K562 (cell line): ENCODE results near the gene RCHY1. TPM values are rescaled to one million over a fixed set of nuclear protein-coding genes. Genes with fewer than 3 reads are reported as not detected.

Experiments
- BACH1 ChIP-seq: fragments of 200-800 bp; sonication (Bioruptor generic); IDR thresholded peaks from 2 replicates; pipeline ENCODE4 v1.6.1; 2016; ENCODE audit warnings: missing genetic modification characterization, missing compliant biosample characterization
- CTBP1 ChIP-seq: fragments of 450-650 bp; IDR thresholded peaks from 2 replicates; pipeline ENCODE4 v1.6.1; 2016; ENCODE audit warnings: borderline replicate concordance
- HNRNPK ChIP-seq: fragments of 200-400 bp; formaldehyde crosslinking; IDR thresholded peaks from one replicate; pipeline ENCODE4 v1.6.1; 2018; ENCODE audit warnings: mild to moderate bottlenecking, low read depth, low read length; ENCODE audit not compliant: poor library complexity, severe bottlenecking
- NRF1 ChIP-seq, 2 experiments: fragments of 450-650 bp; IDR thresholded peaks in 1 of 2; conservative IDR thresholded peaks in 1 of 2; 2 replicates each; pipeline ENCODE4 v1.6.1; 2014; ENCODE audit warnings: mild to moderate bottlenecking in 2 of 2
- RAD21 ChIP-seq, 2 experiments: fragments of 250-450 bp in 1 of 2; fragments of 450-650 bp in 1 of 2; sonication (Bioruptor Pico) in 1 of 2; formaldehyde crosslinking in 1 of 2; IDR thresholded peaks in 1 of 2; conservative IDR thresholded peaks in 1 of 2; 2 replicates each; pipeline versions ENCODE4 v1.4.0 to v1.8.0; 2020 to 2022; ENCODE audit warnings: mild to moderate bottlenecking in 2 of 2, moderate library complexity in 1 of 2
- RFX1 ChIP-seq: fragments of 450-650 bp; IDR thresholded peaks from 2 replicates; pipeline ENCODE4 v1.6.1; 2016; ENCODE audit warnings: mild to moderate bottlenecking, moderate library complexity
- THRAP3 ChIP-seq: fragments of 450-650 bp; IDR thresholded peaks from 2 replicates; pipeline ENCODE4 v1.6.1; 2016; ENCODE audit warnings: mild to moderate bottlenecking, inconsistent platforms, borderline replicate concordance
- WHSC1 ChIP-seq: IDR thresholded peaks from one replicate; pipeline ENCODE4 v1.6.1; 2012; ENCODE audit warnings: low read length, control low read depth, inconsistent platforms
- ZBED1 ChIP-seq: IDR thresholded peaks from 2 replicates; pipeline ENCODE4 v1.6.1; 2014
- ZC3H11A ChIP-seq: IDR thresholded peaks from 2 replicates; pipeline ENCODE4 v1.6.1; 2012; ENCODE audit warnings: low read depth, low read length, improper control_type of control experiment
- ZFPM2 ChIP-seq: fragments of 250-450 bp; sonication (Bioruptor Pico); IDR thresholded peaks from 2 replicates; pipeline ENCODE4 v1.5.1; 2022; ENCODE audit warnings: mild to moderate bottlenecking
- ZNF134 ChIP-seq: fragments of 250-450 bp; sonication (Bioruptor Pico); conservative IDR thresholded peaks from 2 replicates; pipeline ENCODE4 v1.4.0; 2020
- ZNF232 ChIP-seq: sonication (generic); formaldehyde crosslinking; IDR thresholded peaks from 2 replicates; pipeline ENCODE4 v1.8.0; 2022; ENCODE audit warnings: mild to moderate bottlenecking, missing genetic modification reagents
- ZNF431 ChIP-seq: sonication (generic); formaldehyde crosslinking; IDR thresholded peaks from 2 replicates; pipeline ENCODE4 v1.8.0; 2022; ENCODE audit warnings: mild to moderate bottlenecking, missing genetic modification reagents
- ZNF436 ChIP-seq: fragments of 250-450, 450-650 bp; sonication (Bioruptor Pico); formaldehyde crosslinking; IDR thresholded peaks from 2 replicates; pipeline ENCODE4 v1.7.0; 2020; ENCODE audit warnings: mild to moderate bottlenecking
- ZNF699 ChIP-seq: fragments of 250-450 bp; sonication (Bioruptor Pico); IDR thresholded peaks from 2 replicates; pipeline ENCODE4 v1.8.0; 2021; ENCODE audit warnings: mild to moderate bottlenecking, moderate library complexity; ENCODE audit not compliant: insufficient replicate concordance
- polyA plus RNA-seq, 8 experiments: library from polyadenylated mRNA; depleted of rRNA in 4 of 8; stranded (reverse) in 5 of 8; unstranded in 3 of 8; fragments of >200 nt; fragmentation: Nextera tagmentation in 2 of 8; fragmentation: Illumina TruSeq in 1 of 8; extraction: Ambion mirVana in 2 of 8; extraction: Trizol in 1 of 8; gene quantifications; 2 replicates each; pipeline versions ENCODE4 v1.2.1 to v1.2.3, GENCODE V29; 2011 to 2014; ENCODE audit warnings: inconsistent platforms in 1 of 8, missing spikeins in 1 of 8
- total RNA-seq, 7 experiments: library from RNA; depleted of rRNA in 6 of 7; stranded (reverse); fragments of >200 nt in 6 of 7; fragmentation: Illumina TruSeq in 2 of 7; extraction: Trizol in 2 of 7; gene quantifications; 2 replicates each; pipeline versions ENCODE4 v1.2.1 to v1.2.3, GENCODE V29; 2011 to 2021; ENCODE audit warnings: low replicate concordance in 1 of 7
- TF ChIP-seq, protein P1 (sequence below): fragments of 250-450 bp; sonication (Bioruptor Pico); IDR thresholded peaks from 2 replicates; pipeline ENCODE4 v1.5.0; 2020; ENCODE audit warnings: mild to moderate bottlenecking
- TF ChIP-seq, protein P2 (sequence below), 2 experiments: fragments of 450-650 bp in 1 of 2; sonication (generic) in 1 of 2; formaldehyde crosslinking in 1 of 2; IDR thresholded peaks in 1 of 2; conservative IDR thresholded peaks in 1 of 2; 2 replicates each; pipeline versions ENCODE4 v1.6.1 to v1.8.1; 2016 to 2023; ENCODE audit warnings: mild to moderate bottlenecking in 2 of 2, moderate library complexity in 2 of 2, inconsistent platforms in 1 of 2, missing genetic modification reagents in 1 of 2
- TF ChIP-seq, protein P3 (sequence below): sonication (generic); formaldehyde crosslinking; IDR thresholded peaks from 2 replicates; pipeline ENCODE4 v1.8.0; 2022; ENCODE audit warnings: missing genetic modification reagents, mild to moderate bottlenecking, borderline replicate concordance
- TF ChIP-seq, protein P4 (sequence below): sonication (generic); formaldehyde crosslinking; IDR thresholded peaks from 2 replicates; pipeline ENCODE4 v1.8.0; 2023; ENCODE audit warnings: mild to moderate bottlenecking, missing genetic modification reagents
- TF ChIP-seq, protein P5 (sequence below): fragments of 250-450 bp; sonication (Bioruptor Pico); IDR thresholded peaks from 2 replicates; pipeline ENCODE4 v1.8.0; 2021; ENCODE audit warnings: mild to moderate bottlenecking, moderate library complexity

RCHY1 gene
- total and polyA plus RNA-seq, 9 of the 15 experiments (the other 6 are each of a cell fraction or from before 2014, with no cell fraction given) = 27.3 to 85.1 (median 45.9) TPM

DNA sequence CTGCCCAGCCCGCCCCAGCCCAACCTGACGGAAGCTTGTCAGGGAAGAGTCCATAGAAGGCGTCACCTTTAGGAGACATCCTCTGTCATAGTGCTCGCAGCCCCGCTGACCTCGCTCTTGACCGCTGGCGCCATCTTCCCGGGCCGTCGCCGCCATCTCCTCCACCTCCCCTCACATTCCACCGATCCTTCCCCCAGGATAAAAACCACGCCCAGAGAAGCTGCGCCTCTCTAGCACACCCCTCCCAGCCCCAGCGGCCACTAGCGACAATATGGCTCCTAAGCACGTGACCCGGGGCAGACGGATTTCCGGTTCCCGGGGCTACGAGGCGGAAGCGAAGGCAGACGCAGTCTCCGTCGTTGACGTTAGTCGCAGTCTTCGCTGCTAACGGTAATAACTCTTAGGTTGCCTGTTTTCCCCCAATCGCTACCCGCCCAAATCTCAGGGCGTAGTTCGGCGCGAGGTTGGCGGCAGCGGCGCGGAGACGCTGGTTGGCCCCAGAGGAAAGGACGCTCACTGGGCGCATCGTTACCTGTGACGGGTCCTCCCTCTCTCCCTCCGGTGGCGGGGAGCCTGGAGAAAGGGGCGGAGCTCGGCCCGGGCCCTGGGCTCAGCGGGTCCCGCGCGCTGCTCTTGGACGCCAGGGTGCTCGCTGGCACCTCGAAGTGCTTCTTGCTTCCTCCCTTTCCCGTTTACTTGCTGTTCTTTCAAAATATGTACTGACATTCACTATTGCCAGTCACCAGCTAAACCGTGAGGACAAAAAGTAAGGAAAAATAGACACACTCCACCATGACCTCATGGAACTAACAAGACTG, at the start of gene RCHY1, which contains the start of gene THAP6 (continued):
- TF ChIP-seq, protein P1, sequence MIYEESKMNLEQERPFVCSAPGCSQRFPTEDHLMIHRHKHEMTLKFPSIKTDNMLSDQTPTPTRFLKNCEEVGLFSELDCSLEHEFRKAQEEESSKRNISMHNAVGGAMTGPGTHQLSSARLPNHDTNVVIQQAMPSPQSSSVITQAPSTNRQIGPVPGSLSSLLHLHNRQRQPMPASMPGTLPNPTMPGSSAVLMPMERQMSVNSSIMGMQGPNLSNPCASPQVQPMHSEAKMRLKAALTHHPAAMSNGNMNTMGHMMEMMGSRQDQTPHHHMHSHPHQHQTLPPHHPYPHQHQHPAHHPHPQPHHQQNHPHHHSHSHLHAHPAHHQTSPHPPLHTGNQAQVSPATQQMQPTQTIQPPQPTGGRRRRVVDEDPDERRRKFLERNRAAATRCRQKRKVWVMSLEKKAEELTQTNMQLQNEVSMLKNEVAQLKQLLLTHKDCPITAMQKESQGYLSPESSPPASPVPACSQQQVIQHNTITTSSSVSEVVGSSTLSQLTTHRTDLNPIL (CRISPR knock-in tag) = no peak
- TF ChIP-seq BACH1 (tag) (no peak), RAD21 (CRISPR knock-in tag; conservative IDR thresholded peaks at IDR 0.05 in 1 of 2, IDR thresholded peaks at IDR 0.05 in 1 of 2) (no peak), ZFPM2 (CRISPR knock-in tag) (no peak), CTBP1 (peak; percentile 86; the same call in 1 of the 2 replicates), ZNF431 (CRISPR knock-in tag) (no peak), NRF1 (conservative IDR thresholded peaks at IDR 0.05 in 1 of 2, IDR thresholded peaks at IDR 0.05 in 1 of 2) (peak; percentile 75 to 82), ZNF699 (no peak), ZBED1 (no peak), ZC3H11A (no peak), WHSC1 (no peak), ZNF232 (CRISPR knock-in tag) (no peak), HNRNPK (no peak), THRAP3 (no peak), ZNF436 (CRISPR knock-in tag) (no peak), ZNF134 (no peak), RFX1 (peak; percentile 55)
- TF ChIP-seq, protein P2, sequence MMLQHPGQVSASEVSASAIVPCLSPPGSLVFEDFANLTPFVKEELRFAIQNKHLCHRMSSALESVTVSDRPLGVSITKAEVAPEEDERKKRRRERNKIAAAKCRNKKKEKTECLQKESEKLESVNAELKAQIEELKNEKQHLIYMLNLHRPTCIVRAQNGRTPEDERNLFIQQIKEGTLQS (IDR thresholded peaks at IDR 0.05) = no peak
- TF ChIP-seq, protein P2 (CRISPR knock-in tag; conservative IDR thresholded peaks at IDR 0.05) = no peak
- TF ChIP-seq, protein P3, sequence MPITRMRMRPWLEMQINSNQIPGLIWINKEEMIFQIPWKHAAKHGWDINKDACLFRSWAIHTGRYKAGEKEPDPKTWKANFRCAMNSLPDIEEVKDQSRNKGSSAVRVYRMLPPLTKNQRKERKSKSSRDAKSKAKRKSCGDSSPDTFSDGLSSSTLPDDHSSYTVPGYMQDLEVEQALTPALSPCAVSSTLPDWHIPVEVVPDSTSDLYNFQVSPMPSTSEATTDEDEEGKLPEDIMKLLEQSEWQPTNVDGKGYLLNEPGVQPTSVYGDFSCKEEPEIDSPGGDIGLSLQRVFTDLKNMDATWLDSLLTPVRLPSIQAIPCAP (CRISPR knock-in tag) = no peak
- TF ChIP-seq, protein P4, sequence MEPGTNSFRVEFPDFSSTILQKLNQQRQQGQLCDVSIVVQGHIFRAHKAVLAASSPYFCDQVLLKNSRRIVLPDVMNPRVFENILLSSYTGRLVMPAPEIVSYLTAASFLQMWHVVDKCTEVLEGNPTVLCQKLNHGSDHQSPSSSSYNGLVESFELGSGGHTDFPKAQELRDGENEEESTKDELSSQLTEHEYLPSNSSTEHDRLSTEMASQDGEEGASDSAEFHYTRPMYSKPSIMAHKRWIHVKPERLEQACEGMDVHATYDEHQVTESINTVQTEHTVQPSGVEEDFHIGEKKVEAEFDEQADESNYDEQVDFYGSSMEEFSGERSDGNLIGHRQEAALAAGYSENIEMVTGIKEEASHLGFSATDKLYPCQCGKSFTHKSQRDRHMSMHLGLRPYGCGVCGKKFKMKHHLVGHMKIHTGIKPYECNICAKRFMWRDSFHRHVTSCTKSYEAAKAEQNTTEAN (CRISPR knock-in tag) = 0 out of 2 replicates have a peak, but pooled peaks have one; percentile 7
- TF ChIP-seq, protein P5, sequence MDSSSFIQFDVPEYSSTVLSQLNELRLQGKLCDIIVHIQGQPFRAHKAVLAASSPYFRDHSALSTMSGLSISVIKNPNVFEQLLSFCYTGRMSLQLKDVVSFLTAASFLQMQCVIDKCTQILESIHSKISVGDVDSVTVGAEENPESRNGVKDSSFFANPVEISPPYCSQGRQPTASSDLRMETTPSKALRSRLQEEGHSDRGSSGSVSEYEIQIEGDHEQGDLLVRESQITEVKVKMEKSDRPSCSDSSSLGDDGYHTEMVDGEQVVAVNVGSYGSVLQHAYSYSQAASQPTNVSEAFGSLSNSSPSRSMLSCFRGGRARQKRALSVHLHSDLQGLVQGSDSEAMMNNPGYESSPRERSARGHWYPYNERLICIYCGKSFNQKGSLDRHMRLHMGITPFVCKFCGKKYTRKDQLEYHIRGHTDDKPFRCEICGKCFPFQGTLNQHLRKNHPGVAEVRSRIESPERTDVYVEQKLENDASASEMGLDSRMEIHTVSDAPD (CRISPR knock-in tag) = no peak
